BJ (cell line): Measurements from ENCODE around the gene FYTTD1. TPM values are rescaled to one million over a fixed set of nuclear protein-coding genes. Genes with fewer than 3 reads are reported as not detected.

Source experiments
- CTCF ChIA-PET: fragments of 350-600 bp; formaldehyde crosslinking; extraction: SDS; loops from one replicate; lab custom pipeline; 2021; ENCODE audit warnings: antibody characterized with exemption, inconsistent platforms; lab: Yijun Ruan, JAX
- POLR2A ChIA-PET: fragments of 300-600 bp; sonication (Branson Sonifier 250); formaldehyde crosslinking; extraction: SDS; loops from one replicate; lab custom pipeline; 2021; ENCODE audit warnings: antibody characterized with exemption; lab: Charles Lee
- DNase-seq: peaks from one replicate; pipeline ENCODE4 v3.0.0-alpha.2; 2011; ENCODE audit warnings: low read depth
- H3K27me3 ChIP-seq: 2 replicates; pipeline ENCODE4 v1.6.0; 2011; ENCODE audit warnings: low read length; ENCODE audit not compliant: control insufficient read depth, insufficient read depth
- H3K36me3 ChIP-seq: 2 replicates; pipeline ENCODE4 v1.5.1; 2011; ENCODE audit warnings: low read length; ENCODE audit not compliant: control insufficient read depth, insufficient read depth
- H3K4me3 ChIP-seq: 2 replicates; pipeline ENCODE4 v1.5.1; 2011; ENCODE audit warnings: low read depth, mild to moderate bottlenecking, control low read depth, low read length
- polyA plus RNA-seq: library from polyadenylated mRNA; depleted of rRNA; stranded (reverse); fragments of >200 nt; gene quantifications from 2 replicates; pipeline ENCODE4 v1.2.3, GENCODE V29; 2011
- TF ChIP-seq, protein P1 (sequence below): IDR thresholded peaks from 2 replicates; pipeline ENCODE4 v1.5.1; 2011; ENCODE audit warnings: low read depth, mild to moderate bottlenecking, control low read depth, inconsistent platforms, low read length, moderate library complexity; ENCODE audit not compliant: insufficient read depth

The FYTTD1 gene
- polyA plus RNA-seq, 1 experiment = 37.2 TPM

DNA sequence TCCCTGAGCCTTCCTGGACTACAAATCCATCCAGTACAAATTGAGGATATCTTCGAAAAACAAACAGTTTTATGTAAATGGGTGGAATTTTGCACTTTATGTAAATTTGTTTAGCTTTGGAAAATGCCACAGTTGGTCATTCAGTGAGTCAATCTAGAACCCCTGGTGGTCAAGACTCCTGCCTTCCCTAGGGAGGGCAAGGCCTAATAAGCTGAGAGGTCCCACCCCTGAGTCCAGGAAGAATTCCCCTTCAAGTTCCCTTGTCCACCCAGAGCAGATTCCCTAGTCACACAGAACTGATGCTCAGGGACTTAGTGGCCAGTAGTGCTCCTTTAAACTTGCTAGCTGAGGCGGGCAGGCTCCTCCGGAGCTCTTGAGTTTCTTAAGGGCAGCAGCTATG lies 6.9 kb upstream of the FYTTD1 start:
- Histone ChIP-seq H3K27me3 (no peaks in the 10 kb centered on the region), H3K4me3 (no peak overlapping the region), H3K36me3 (no peaks in the 10 kb centered on the region)
- CTCF ChIA-PET = no interaction called here
- TF ChIP-seq, protein P1, sequence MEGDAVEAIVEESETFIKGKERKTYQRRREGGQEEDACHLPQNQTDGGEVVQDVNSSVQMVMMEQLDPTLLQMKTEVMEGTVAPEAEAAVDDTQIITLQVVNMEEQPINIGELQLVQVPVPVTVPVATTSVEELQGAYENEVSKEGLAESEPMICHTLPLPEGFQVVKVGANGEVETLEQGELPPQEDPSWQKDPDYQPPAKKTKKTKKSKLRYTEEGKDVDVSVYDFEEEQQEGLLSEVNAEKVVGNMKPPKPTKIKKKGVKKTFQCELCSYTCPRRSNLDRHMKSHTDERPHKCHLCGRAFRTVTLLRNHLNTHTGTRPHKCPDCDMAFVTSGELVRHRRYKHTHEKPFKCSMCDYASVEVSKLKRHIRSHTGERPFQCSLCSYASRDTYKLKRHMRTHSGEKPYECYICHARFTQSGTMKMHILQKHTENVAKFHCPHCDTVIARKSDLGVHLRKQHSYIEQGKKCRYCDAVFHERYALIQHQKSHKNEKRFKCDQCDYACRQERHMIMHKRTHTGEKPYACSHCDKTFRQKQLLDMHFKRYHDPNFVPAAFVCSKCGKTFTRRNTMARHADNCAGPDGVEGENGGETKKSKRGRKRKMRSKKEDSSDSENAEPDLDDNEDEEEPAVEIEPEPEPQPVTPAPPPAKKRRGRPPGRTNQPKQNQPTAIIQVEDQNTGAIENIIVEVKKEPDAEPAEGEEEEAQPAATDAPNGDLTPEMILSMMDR = no peak
- POLR2A ChIA-PET = no interaction called here
- DNase-seq = no peak

DNA sequence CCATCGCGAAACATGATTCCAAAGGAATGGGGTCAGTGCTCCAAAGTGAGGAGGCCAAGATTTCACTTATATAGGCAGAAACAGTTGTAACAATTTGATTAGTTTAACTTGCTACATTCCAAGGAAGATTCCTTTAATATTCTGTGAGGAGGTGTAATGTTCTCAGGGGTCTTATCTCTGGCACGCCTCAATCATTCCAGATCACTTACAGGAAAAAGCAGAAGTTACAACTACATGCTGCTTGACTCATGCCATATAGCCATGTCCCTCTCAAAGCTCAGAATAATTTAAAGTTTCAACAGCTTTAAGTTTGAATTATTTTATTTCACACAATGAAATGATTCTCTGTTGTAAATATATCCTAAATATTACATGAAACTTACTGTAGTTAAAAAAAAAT lies 3.5 kb upstream of the FYTTD1 start:
- CTCF ChIA-PET = no interaction called here
- Histone ChIP-seq H3K27me3 (no peaks in the 10 kb centered on the region), H3K36me3 (no peaks in the 10 kb centered on the region), H3K4me3 (no peak overlapping the region)
- no peak for DNase-seq
- POLR2A ChIA-PET = no interaction called here
- TF ChIP-seq, protein P1 = no peak

DNA sequence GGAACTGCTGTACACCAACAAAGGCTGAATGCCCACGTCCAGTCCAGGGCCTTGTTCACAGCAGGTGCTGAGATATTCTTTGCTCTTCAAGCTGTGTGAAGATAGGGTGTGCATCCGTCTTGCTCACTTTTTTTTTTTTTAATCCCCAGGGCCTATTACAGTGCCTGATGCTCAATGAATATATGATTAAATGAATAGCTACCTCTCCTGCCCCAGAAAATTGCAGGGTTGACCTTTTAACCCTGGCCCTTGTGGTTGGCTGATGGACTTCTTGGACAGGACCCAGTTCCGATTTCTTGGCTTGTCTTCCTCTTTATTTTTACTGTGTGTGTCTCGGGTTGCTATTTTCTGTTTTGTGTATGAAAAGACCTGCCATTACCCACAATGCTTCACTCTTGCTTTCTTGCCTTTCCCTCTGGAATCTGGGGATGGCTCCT lies 2.9 kb upstream of the FYTTD1 start:
- TF ChIP-seq, protein P1 = no peak
- ChIA-PET CTCF (no interaction called here), POLR2A (interaction anchor here (0.5 kb wide), 1 partner anchor 29 kb away, joined by 4 read pairs; no protein-coding TSS in a partner anchor)
- Histone ChIP-seq H3K27me3 (no peaks in the 10 kb centered on the region), H3K36me3 (no peaks in the 10 kb centered on the region), H3K4me3 (no peak overlapping the region)
- no peak for DNase-seq

DNA sequence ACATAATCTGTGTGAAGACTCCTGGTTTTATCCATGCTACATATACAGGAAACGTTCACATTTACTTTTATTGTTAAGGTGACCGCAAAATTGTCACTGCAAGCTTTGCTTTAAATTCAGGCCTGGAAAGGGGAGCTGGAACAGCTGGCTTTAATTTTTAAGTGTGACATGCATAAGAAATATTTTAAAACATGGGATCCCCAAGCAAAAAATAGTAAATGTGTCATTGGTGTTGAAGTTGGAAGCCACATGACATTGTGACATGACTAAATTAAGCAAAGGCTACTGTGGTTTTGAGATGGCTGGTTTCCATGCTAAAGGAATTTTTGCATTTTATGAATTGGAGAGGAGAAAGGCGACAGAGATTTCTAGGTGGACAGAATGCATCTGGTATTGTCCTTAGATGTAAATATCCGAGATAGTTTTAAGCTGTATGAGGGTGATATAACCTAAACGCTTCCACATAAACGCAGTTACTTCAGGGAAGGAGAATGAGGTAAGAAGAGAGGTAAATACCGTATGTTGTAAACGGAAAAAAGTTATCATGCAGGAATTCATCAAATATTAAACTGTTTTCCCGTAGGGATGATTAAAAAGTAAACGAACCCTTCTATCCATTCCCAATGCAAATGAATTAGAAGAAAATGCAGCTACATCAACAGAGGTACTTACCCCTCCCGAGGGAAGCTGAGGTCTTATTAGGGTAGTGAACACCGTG lies 927 bp upstream of the FYTTD1 start:
- DNase-seq = peak; percentile 74
- H3K27me3 ChIP-seq = no peaks in the 10 kb centered on the region
- CTCF ChIA-PET = interaction anchor here (0.8 to 1.3 kb wide), 4 partner anchors 33 to 150 kb away, joined by 3 read pairs; partner anchors contain the start of gene LRCH3
- peak overlapping the region; percentile 85 for H3K4me3 ChIP-seq
- POLR2A ChIA-PET = no interaction called here
- H3K36me3 ChIP-seq = no peaks in the 10 kb centered on the region
- TF ChIP-seq, protein P1 = no peak

DNA sequence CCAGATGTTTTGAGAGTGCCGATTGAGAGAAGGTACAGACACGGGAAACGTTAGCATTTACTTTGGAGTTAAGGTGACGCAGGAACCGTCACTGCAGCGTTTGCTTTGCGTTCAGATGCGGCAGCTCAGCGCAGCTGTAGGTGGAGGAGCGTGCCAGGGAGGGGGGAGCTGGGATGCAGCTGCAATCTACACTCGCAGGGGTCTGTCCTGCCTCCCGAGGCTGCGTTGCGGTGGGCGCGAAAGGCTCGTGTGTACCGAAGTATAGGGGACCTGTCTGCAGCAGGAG lies 425 bp upstream of the FYTTD1 start:
- Histone ChIP-seq H3K27me3 (no peaks in the 10 kb centered on the region), H3K4me3 (peak overlapping the region; percentile 85), H3K36me3 (no peaks in the 10 kb centered on the region)
- TF ChIP-seq, protein P1 = no peak
- ChIA-PET POLR2A (interaction anchor here (0.6 kb wide), 1 partner anchor 195 kb away, joined by 5 read pairs; no protein-coding TSS in a partner anchor), CTCF (interaction anchor here (0.8 to 1.3 kb wide), 4 partner anchors 33 to 150 kb away, joined by 3 read pairs; partner anchors contain the start of gene LRCH3)
- DNase-seq = no peak
